HepG2 (cell line): Measurements from ENCODE around the gene ERRFI1. TPM values are rescaled to one million over a fixed set of nuclear protein-coding genes. Genes with fewer than 3 reads are reported as not detected.

ENCODE experiments used
- ARNT2 ChIP-seq: sonication (generic); formaldehyde crosslinking; IDR thresholded peaks from 2 replicates; pipeline ENCODE4 v1.8.0; 2022; ENCODE audit warnings: mild to moderate bottlenecking, low read depth, missing genetic modification reagents, moderate library complexity
- DMTF1 ChIP-seq: sonication (generic); formaldehyde crosslinking; IDR thresholded peaks from 2 replicates; pipeline ENCODE4 v1.4.0; 2020; ENCODE audit warnings: mild to moderate bottlenecking, missing genetic modification reagents
- FOXO1 ChIP-seq: sonication (generic); formaldehyde crosslinking; IDR thresholded peaks from 2 replicates; pipeline ENCODE4 v1.4.0; 2020; ENCODE audit warnings: missing genetic modification reagents
- KLF16 ChIP-seq, 2 experiments: sonication (generic) in 1 of 2; formaldehyde crosslinking in 1 of 2; IDR thresholded peaks; 2 replicates each; pipeline versions ENCODE4 v1.6.1 to v1.8.0; 2016 to 2023; ENCODE audit warnings: missing genetic modification reagents in 2 of 2, missing compliant biosample characterization in 1 of 2
- PAF1 ChIP-seq: IDR thresholded peaks from 2 replicates; pipeline ENCODE4 v1.6.1; 2016; ENCODE audit warnings: missing genetic modification reagents, missing compliant biosample characterization
- POLR2A ChIP-seq, 2 experiments: IDR thresholded peaks; 2 replicates each; pipeline ENCODE4 v1.6.1; 2011; ENCODE audit warnings: low read depth in 2 of 2, low read length in 2 of 2, mild to moderate bottlenecking in 1 of 2, moderate library complexity in 1 of 2; ENCODE audit not compliant: insufficient read depth in 1 of 2
- SMAD1 ChIP-seq: sonication (generic); formaldehyde crosslinking; IDR thresholded peaks from 2 replicates; pipeline ENCODE4 v1.4.0; 2020; ENCODE audit warnings: missing genetic modification reagents, low read depth, mild to moderate bottlenecking, borderline replicate concordance
- SRY ChIP-seq: sonication (generic); formaldehyde crosslinking; IDR thresholded peaks from 2 replicates; pipeline ENCODE4 v1.8.0; 2022; ENCODE audit warnings: mild to moderate bottlenecking, missing genetic modification reagents
- TCF7L2 ChIP-seq: IDR thresholded peaks from 2 replicates; pipeline ENCODE4 v1.6.1; 2011; ENCODE audit warnings: mild to moderate bottlenecking, low read depth, low read length, moderate library complexity
- ZNF143 ChIP-seq: sonication (generic); formaldehyde crosslinking; IDR thresholded peaks from 2 replicates; pipeline ENCODE4 v1.4.0; 2020; ENCODE audit warnings: missing genetic modification reagents
- ZNF326 ChIP-seq: sonication (generic); formaldehyde crosslinking; IDR thresholded peaks from 2 replicates; pipeline ENCODE4 v1.4.0; 2020; ENCODE audit warnings: missing genetic modification reagents, borderline replicate concordance
- ZNF460 ChIP-seq: sonication (generic); formaldehyde crosslinking; IDR thresholded peaks from 2 replicates; pipeline ENCODE4 v1.5.1; 2020; ENCODE audit warnings: missing genetic modification reagents, mild to moderate bottlenecking, borderline replicate concordance
- ZNF503 ChIP-seq: sonication (generic); formaldehyde crosslinking; IDR thresholded peaks from 2 replicates; pipeline ENCODE4 v1.4.0; 2020; ENCODE audit warnings: missing genetic modification reagents
- ZNF776 ChIP-seq: sonication (generic); formaldehyde crosslinking; IDR thresholded peaks from 2 replicates; pipeline ENCODE4 v1.4.0; 2020; ENCODE audit warnings: mild to moderate bottlenecking, missing genetic modification reagents
- polyA plus RNA-seq, 8 experiments: library from polyadenylated mRNA; depleted of rRNA in 3 of 8; stranded (reverse) in 7 of 8; unstranded in 1 of 8; fragments of >200 nt; fragmentation: Illumina TruSeq in 4 of 8; extraction: Trizol in 4 of 8; gene quantifications; 2 replicates each; pipeline versions ENCODE4 v1.2.1 to v1.2.3, GENCODE V29; 2011 to 2016; ENCODE audit warnings: low read depth in 4 of 8, missing spikeins in 1 of 8, mixed read lengths in 1 of 8; ENCODE audit not compliant: insufficient read depth in 1 of 8
- total RNA-seq, 5 experiments: library from RNA; depleted of rRNA; stranded (reverse); fragments of >200 nt; fragmentation: Illumina TruSeq; extraction: Trizol; gene quantifications; 2 replicates each; pipeline ENCODE4 v1.2.3, GENCODE V29; 2016; ENCODE audit warnings: low read depth in 1 of 5
- TF ChIP-seq, protein P1 (sequence below): sonication (generic); formaldehyde crosslinking; IDR thresholded peaks from 2 replicates; pipeline ENCODE4 v1.4.0; 2020; ENCODE audit warnings: missing genetic modification reagents
- TF ChIP-seq, protein P2 (sequence below): sonication (generic); formaldehyde crosslinking; conservative IDR thresholded peaks from 2 replicates; pipeline ENCODE4 v1.8.0; 2022; ENCODE audit warnings: missing genetic modification reagents
- TF ChIP-seq, protein P3 (sequence below): sonication (generic); formaldehyde crosslinking; IDR thresholded peaks from 2 replicates; pipeline ENCODE4 v1.5.0; 2020; ENCODE audit warnings: mild to moderate bottlenecking, low read depth, missing genetic modification reagents, borderline replicate concordance
- TF ChIP-seq, protein P4 (sequence below): sonication (generic); formaldehyde crosslinking; IDR thresholded peaks from 2 replicates; pipeline ENCODE4 v1.4.0; 2020; ENCODE audit warnings: low read depth, mild to moderate bottlenecking, missing genetic modification reagents

Gene ERRFI1
- total and polyA plus RNA-seq, 2 of the 13 experiments (the other 11 are each of a cell fraction or from before 2014, with no cell fraction given) = 84.4 to 753 TPM

- TF ChIP-seq, protein P1, sequence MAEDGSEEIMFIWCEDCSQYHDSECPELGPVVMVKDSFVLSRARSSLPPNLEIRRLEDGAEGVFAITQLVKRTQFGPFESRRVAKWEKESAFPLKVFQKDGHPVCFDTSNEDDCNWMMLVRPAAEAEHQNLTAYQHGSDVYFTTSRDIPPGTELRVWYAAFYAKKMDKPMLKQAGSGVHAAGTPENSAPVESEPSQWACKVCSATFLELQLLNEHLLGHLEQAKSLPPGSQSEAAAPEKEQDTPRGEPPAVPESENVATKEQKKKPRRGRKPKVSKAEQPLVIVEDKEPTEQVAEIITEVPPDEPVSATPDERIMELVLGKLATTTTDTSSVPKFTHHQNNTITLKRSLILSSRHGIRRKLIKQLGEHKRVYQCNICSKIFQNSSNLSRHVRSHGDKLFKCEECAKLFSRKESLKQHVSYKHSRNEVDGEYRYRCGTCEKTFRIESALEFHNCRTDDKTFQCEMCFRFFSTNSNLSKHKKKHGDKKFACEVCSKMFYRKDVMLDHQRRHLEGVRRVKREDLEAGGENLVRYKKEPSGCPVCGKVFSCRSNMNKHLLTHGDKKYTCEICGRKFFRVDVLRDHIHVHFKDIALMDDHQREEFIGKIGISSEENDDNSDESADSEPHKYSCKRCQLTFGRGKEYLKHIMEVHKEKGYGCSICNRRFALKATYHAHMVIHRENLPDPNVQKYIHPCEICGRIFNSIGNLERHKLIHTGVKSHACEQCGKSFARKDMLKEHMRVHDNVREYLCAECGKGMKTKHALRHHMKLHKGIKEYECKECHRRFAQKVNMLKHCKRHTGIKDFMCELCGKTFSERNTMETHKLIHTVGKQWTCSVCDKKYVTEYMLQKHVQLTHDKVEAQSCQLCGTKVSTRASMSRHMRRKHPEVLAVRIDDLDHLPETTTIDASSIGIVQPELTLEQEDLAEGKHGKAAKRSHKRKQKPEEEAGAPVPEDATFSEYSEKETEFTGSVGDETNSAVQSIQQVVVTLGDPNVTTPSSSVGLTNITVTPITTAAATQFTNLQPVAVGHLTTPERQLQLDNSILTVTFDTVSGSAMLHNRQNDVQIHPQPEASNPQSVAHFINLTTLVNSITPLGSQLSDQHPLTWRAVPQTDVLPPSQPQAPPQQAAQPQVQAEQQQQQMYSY (CRISPR knock-in tag) = no peak
- TF ChIP-seq KLF16 (CRISPR knock-in tag; IDR thresholded peaks at IDR 0.05) (no peak), DMTF1 (no peak), FOXO1 (no peak), SRY (CRISPR knock-in tag) (peak; percentile 44; the same call in 1 of the 2 replicates), ZNF326 (CRISPR knock-in tag) (no peak), ZNF143 (no peak), ARNT2 (CRISPR knock-in tag) (no peak), ZNF460 (CRISPR knock-in tag) (no peak), ZNF776 (CRISPR knock-in tag) (no peak), TCF7L2 (no peak), SMAD1 (CRISPR knock-in tag) (no peak), PAF1 (CRISPR knock-in tag) (peak; percentile 94; the same call in 1 of the 2 replicates), ZNF503 (CRISPR knock-in tag) (no peak), POLR2A (IDR thresholded peaks at IDR 0.05; ENCODE audit: insufficient read depth in 1 of 2, low read depth in 2 of 2, low read length in 2 of 2) (peak; percentile 42 to 75; a peak in 2 of 4 replicates)
- TF ChIP-seq, protein P2, sequence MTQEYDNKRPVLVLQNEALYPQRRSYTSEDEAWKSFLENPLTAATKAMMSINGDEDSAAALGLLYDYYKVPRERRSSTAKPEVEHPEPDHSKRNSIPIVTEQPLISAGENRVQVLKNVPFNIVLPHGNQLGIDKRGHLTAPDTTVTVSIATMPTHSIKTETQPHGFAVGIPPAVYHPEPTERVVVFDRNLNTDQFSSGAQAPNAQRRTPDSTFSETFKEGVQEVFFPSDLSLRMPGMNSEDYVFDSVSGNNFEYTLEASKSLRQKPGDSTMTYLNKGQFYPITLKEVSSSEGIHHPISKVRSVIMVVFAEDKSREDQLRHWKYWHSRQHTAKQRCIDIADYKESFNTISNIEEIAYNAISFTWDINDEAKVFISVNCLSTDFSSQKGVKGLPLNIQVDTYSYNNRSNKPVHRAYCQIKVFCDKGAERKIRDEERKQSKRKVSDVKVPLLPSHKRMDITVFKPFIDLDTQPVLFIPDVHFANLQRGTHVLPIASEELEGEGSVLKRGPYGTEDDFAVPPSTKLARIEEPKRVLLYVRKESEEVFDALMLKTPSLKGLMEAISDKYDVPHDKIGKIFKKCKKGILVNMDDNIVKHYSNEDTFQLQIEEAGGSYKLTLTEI (CRISPR knock-in tag) = no peak
- TF ChIP-seq, protein P3, sequence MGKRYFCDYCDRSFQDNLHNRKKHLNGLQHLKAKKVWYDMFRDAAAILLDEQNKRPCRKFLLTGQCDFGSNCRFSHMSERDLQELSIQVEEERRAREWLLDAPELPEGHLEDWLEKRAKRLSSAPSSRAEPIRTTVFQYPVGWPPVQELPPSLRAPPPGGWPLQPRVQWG (CRISPR knock-in tag) = 0 out of 2 replicates have a peak, but pooled peaks have one; percentile 68
- TF ChIP-seq, protein P4, sequence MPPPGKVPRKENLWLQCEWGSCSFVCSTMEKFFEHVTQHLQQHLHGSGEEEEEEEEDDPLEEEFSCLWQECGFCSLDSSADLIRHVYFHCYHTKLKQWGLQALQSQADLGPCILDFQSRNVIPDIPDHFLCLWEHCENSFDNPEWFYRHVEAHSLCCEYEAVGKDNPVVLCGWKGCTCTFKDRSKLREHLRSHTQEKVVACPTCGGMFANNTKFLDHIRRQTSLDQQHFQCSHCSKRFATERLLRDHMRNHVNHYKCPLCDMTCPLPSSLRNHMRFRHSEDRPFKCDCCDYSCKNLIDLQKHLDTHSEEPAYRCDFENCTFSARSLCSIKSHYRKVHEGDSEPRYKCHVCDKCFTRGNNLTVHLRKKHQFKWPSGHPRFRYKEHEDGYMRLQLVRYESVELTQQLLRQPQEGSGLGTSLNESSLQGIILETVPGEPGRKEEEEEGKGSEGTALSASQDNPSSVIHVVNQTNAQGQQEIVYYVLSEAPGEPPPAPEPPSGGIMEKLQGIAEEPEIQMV (CRISPR knock-in tag) = no peak
Measured at GRCh38 chr1:8011016-8011415, 15.1 kb downstream of the ERRFI1 start (continued).
